BJ (cell line): Measurements from ENCODE around the gene RAB1A. TPM values are rescaled to one million over a fixed set of nuclear protein-coding genes. Genes with fewer than 3 reads are reported as not detected.
"Not testable (repeated sequence)": the region's sequence is repeated elsewhere in the genome, so short reads cannot be mapped to it uniquely, and the experiment has no call there.

Experiments
- CTCF ChIA-PET: fragments of 350-600 bp; formaldehyde crosslinking; extraction: SDS; loops from one replicate; lab custom pipeline; 2021; ENCODE audit warnings: antibody characterized with exemption, inconsistent platforms; lab: Yijun Ruan, JAX
- POLR2A ChIA-PET: fragments of 300-600 bp; sonication (Branson Sonifier 250); formaldehyde crosslinking; extraction: SDS; loops from one replicate; lab custom pipeline; 2021; ENCODE audit warnings: antibody characterized with exemption; lab: Charles Lee
- DNase-seq: peaks from one replicate; pipeline ENCODE4 v3.0.0-alpha.2; 2011; ENCODE audit warnings: low read depth
- H3K27me3 ChIP-seq: 2 replicates; pipeline ENCODE4 v1.6.0; 2011; ENCODE audit warnings: low read length; ENCODE audit not compliant: control insufficient read depth, insufficient read depth
- H3K36me3 ChIP-seq: 2 replicates; pipeline ENCODE4 v1.5.1; 2011; ENCODE audit warnings: low read length; ENCODE audit not compliant: control insufficient read depth, insufficient read depth
- H3K4me3 ChIP-seq: 2 replicates; pipeline ENCODE4 v1.5.1; 2011; ENCODE audit warnings: low read depth, mild to moderate bottlenecking, control low read depth, low read length
- CTCF ChIP-seq: IDR thresholded peaks from 2 replicates; pipeline ENCODE4 v1.5.1; 2011; ENCODE audit warnings: low read depth, mild to moderate bottlenecking, control low read depth, inconsistent platforms, low read length, moderate library complexity; ENCODE audit not compliant: insufficient read depth
- polyA plus RNA-seq: library from polyadenylated mRNA; depleted of rRNA; stranded (reverse); fragments of >200 nt; gene quantifications from 2 replicates; pipeline ENCODE4 v1.2.3, GENCODE V29; 2011

The RAB1A gene
- polyA plus RNA-seq, 1 experiment, result 90.6 TPM

GRCh38 chr2:65159261-65159660, 29.4 kb upstream of the RAB1A start:
- Histone ChIP-seq H3K36me3 (no peaks in the 10 kb centered on the region), H3K27me3 (no peaks in the 10 kb centered on the region), H3K4me3 (no peak overlapping the region)
- no peak for DNase-seq
- CTCF ChIA-PET, result interaction anchor here (0.7 to 1.6 kb wide), 2 partner anchors 10 to 16 kb away, joined by 3 to 6 read pairs; no protein-coding TSS in a partner anchor
- TF ChIP-seq CTCF, result no peak
- POLR2A ChIA-PET, result no interaction called here

- no peak for TF ChIP-seq CTCF
- POLR2A ChIA-PET, result no interaction called here
- Histone ChIP-seq H3K4me3 (no peak overlapping the region), H3K36me3 (no peaks in the 10 kb centered on the region), H3K27me3 (no peaks in the 10 kb centered on the region)
- CTCF ChIA-PET, result interaction anchor here (0.7 to 1.6 kb wide), 3 partner anchors 11 to 94 kb away, joined by 3 to 6 read pairs (median 3); no protein-coding TSS in a partner anchor
- DNase-seq, result no peak
Observed at GRCh38 chr2:65158557-65158956, 28.7 kb upstream of the RAB1A start.

GRCh38 chr2:65157856-65158255, 27.9 kb upstream of the RAB1A start:
- POLR2A ChIA-PET, H3K27me3 ChIP-seq, DNase-seq, H3K36me3 ChIP-seq, H3K4me3 ChIP-seq: not testable (repeated sequence)
- CTCF ChIA-PET, result interaction anchor here (1.1 to 1.6 kb wide), 2 partner anchors 11 to 29 kb away, joined by 3 to 6 read pairs; no protein-coding TSS in a partner anchor

- no peaks in the 10 kb centered on the region for H3K36me3 ChIP-seq
- no peak for TF ChIP-seq CTCF
- no peak for DNase-seq
- POLR2A ChIA-PET, result no interaction called here
- no peaks in the 10 kb centered on the region for H3K27me3 ChIP-seq
- no peak overlapping the region for H3K4me3 ChIP-seq
- CTCF ChIA-PET, result interaction anchor here (1.1 to 1.8 kb wide), 4 partner anchors 10 to 85 kb away, joined by 3 to 8 read pairs (median 4); no protein-coding TSS in a partner anchor
Observed at GRCh38 chr2:65156041-65156440, 26.1 kb upstream of the RAB1A start.

DNA sequence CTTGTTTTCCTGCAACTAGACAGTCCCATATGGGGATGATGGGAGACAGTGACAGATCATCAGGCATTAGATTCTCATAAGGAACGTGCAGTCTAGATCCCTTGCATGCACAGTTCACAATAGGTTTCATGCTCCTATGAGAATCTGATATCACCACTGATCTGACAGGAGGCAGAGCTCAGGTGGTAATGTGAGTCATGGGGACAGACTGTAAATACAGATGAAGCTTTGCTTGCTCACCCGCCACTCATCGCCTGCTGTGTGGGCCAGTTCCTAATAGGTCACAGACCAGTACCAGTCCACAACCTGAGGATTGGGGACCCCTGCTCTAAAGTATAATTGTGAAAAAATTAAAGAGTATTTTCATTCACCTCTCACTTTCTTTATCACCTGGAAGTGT, 23.6 kb upstream of the RAB1A start:
- Histone ChIP-seq H3K4me3 (no peak overlapping the region), H3K27me3 (no peaks in the 10 kb centered on the region), H3K36me3 (no peaks in the 10 kb centered on the region)
- TF ChIP-seq CTCF, result no peak
- DNase-seq, result no peak
- CTCF ChIA-PET, result interaction anchor here (0.9 kb wide), 1 partner anchor 60 kb away, joined by 3 read pairs; no protein-coding TSS in a partner anchor
- POLR2A ChIA-PET, result no interaction called here

DNA sequence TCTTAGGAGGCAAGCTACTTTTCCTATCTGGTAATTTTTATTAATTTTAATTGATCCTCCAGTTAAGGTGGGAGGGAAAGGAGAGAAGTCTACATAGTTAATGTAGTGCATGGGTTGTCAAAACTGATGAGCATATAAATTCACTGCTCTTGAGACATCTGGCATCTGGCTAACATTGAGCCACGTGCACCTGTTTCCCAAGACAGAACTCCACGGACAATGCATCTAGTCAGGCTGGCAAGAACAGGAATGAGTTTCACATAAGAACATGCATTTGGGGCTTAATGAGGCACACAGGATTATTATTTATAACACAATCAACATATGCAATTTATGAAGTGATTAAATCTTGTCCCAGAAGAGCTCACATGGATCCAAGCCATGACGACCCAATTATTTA, 16.2 kb upstream of the RAB1A start:
- Histone ChIP-seq H3K36me3 (no peaks in the 10 kb centered on the region), H3K4me3 (no peak overlapping the region), H3K27me3 (peaks cover 1% of the 10 kb centered on the region; the same call in 1 of the 2 replicates)
- no peak for DNase-seq
- no peak for TF ChIP-seq CTCF
- ChIA-PET CTCF (no interaction called here), POLR2A (no interaction called here)
